Karpas-422 (cell line): ENCODE data around the gene SLC7A5. TPM values are rescaled to one million over a fixed set of nuclear protein-coding genes. Genes with fewer than 3 reads are reported as not detected.
A peak's percentile ranks its signal among the peaks of the same experiment; 100 is the strongest.
"Not testable (repeated sequence)": the region's sequence is repeated elsewhere in the genome, so short reads cannot be mapped to it uniquely, and the experiment has no call there.

Source experiments
- DNase-seq: peaks from one replicate; pipeline ENCODE4 v3.0.0-alpha.2; 2015
- H2AFZ ChIP-seq: fragments of 200-600 bp; sonication (generic); 2 replicates; pipeline ENCODE4 v1.6.1; 2014; ENCODE audit warnings: antibody characterized with exemption, low read length, mixed read lengths
- H3K27ac ChIP-seq: fragments of 200-600 bp; sonication (generic); 2 replicates; pipeline ENCODE4 v1.5.1; 2014; ENCODE audit warnings: mild to moderate bottlenecking, low read length, moderate library complexity
- H3K27me3 ChIP-seq: fragments of 200-600 bp; sonication (generic); 2 replicates; pipeline ENCODE4 v1.6.1; 2014; ENCODE audit warnings: low read length, mixed read lengths
- H3K36me3 ChIP-seq: fragments of 200-600 bp; sonication (generic); 2 replicates; pipeline ENCODE4 v1.6.1; 2014; ENCODE audit warnings: low read length, mixed read lengths; ENCODE audit not compliant: insufficient read depth
- H3K4me1 ChIP-seq: fragments of 200-600 bp; sonication (generic); 2 replicates; pipeline ENCODE4 v1.6.1; 2014; ENCODE audit warnings: mild to moderate bottlenecking, low read length, mixed read lengths
- H3K4me2 ChIP-seq: fragments of 200-600 bp; sonication (generic); 2 replicates; pipeline ENCODE4 v1.6.1; 2014; ENCODE audit warnings: low read length, low read depth, mild to moderate bottlenecking; ENCODE audit not compliant: poor library complexity, severe bottlenecking
- H3K4me3 ChIP-seq: fragments of 200-600 bp; sonication (generic); 2 replicates; pipeline ENCODE4 v1.5.1; 2014; ENCODE audit warnings: mild to moderate bottlenecking, antibody characterized with exemption, low read length, mixed read lengths
- H3K79me2 ChIP-seq: fragments of 200-600 bp; sonication (generic); 2 replicates; pipeline ENCODE4 v1.6.1; 2014; ENCODE audit warnings: mild to moderate bottlenecking, low read length, mixed read lengths
- H3K9ac ChIP-seq: fragments of 200-600 bp; sonication (generic); 2 replicates; pipeline ENCODE4 v1.6.0; 2014; ENCODE audit warnings: low read length
- H3K9me2 ChIP-seq: fragments of 200-600 bp; sonication (generic), shearing (Covaris generic); replicated peaks from 2 replicates; pipeline ENCODE4 v1.6.0; 2014; ENCODE audit warnings: mild to moderate bottlenecking, low read length, moderate library complexity; ENCODE audit not compliant: insufficient read depth
- H3K9me3 ChIP-seq: fragments of 300-700, 200-600 bp; sonication (generic); 2 replicates; pipeline ENCODE4 v1.6.1; 2014; ENCODE audit warnings: low read length, mixed read lengths
- H4K20me1 ChIP-seq: fragments of 200-600 bp; sonication (generic); 2 replicates; pipeline ENCODE4 v1.6.1; 2014; ENCODE audit warnings: mild to moderate bottlenecking, antibody characterized with exemption, low read length, low read depth; ENCODE audit not compliant: insufficient read depth
- total RNA-seq: library from RNA; depleted of rRNA; stranded (reverse); fragments of >200 nt; shearing (Covaris generic); gene quantifications from 2 replicates; pipeline ENCODE4 v1.2.3, GENCODE V29; 2014; ENCODE audit warnings: low replicate concordance

Gene SLC7A5
- total RNA-seq, 1 experiment from 2014 or later = 163 TPM

- peaks cover 24% of the 10 kb centered on the region for H3K4me1 ChIP-seq
- no peaks in the 10 kb centered on the region for H3K27me3 ChIP-seq
- no peak overlapping the region for H3K27ac ChIP-seq
Observed at GRCh38 chr16:87822108-87822970, 47.0 kb downstream of the SLC7A5 start.

GRCh38 chr16:87821376-87822107 is 47.8 kb downstream of the SLC7A5 start:
- no peaks in the 10 kb centered on the region for H4K20me1 ChIP-seq
- no peak overlapping the region for H3K9ac ChIP-seq
- peak; percentile 48 for DNase-seq
- H3K4me2 ChIP-seq = no peak overlapping the region
- H3K36me3 ChIP-seq = peaks cover 4% of the 10 kb centered on the region; the same call in 1 of the 2 replicates
- H3K9me3 ChIP-seq = peaks cover 14% of the 10 kb centered on the region
- H3K27me3 ChIP-seq = no peaks in the 10 kb centered on the region
- H3K79me2 ChIP-seq = no peaks in the 10 kb centered on the region
- no peak overlapping the region for H2AFZ ChIP-seq
- H3K4me3 ChIP-seq = no peak overlapping the region
- H3K9me2 ChIP-seq = no peaks in the 10 kb centered on the region
- no peak overlapping the region for H3K27ac ChIP-seq
- H3K4me1 ChIP-seq = peaks cover 24% of the 10 kb centered on the region

More at GRCh38 chr16:87822108-87822970, 47.0 kb downstream of the SLC7A5 start:
- H2AFZ ChIP-seq = no peak overlapping the region
- H3K4me2 ChIP-seq = no peak overlapping the region
- peak; percentile 44 for DNase-seq
- H3K4me3 ChIP-seq = no peak overlapping the region
- peaks cover 3% of the 10 kb centered on the region; the same call in 1 of the 2 replicates for H4K20me1 ChIP-seq
- no peak overlapping the region for H3K9ac ChIP-seq
- no peaks in the 10 kb centered on the region for H3K79me2 ChIP-seq
- H3K9me3 ChIP-seq = peaks cover 10% of the 10 kb centered on the region; the same call in 1 of the 2 replicates
- H3K9me2 ChIP-seq = no peaks in the 10 kb centered on the region
- H3K36me3 ChIP-seq = no peaks in the 10 kb centered on the region; the same call in 1 of the 2 replicates

- Histone ChIP-seq H3K4me1 (peaks cover 16% of the 10 kb centered on the region), H3K27ac (no peak overlapping the region), H4K20me1 (no peaks in the 10 kb centered on the region), H3K4me3 (no peak overlapping the region), H3K9me3 (peaks cover 14% of the 10 kb centered on the region), H3K9ac (no peak overlapping the region), H3K36me3 (peaks cover 4% of the 10 kb centered on the region; the same call in 1 of the 2 replicates), H3K79me2 (no peaks in the 10 kb centered on the region), H3K27me3 (no peaks in the 10 kb centered on the region), H3K9me2 (no peaks in the 10 kb centered on the region), H2AFZ (no peak overlapping the region), H3K4me2 (no peak overlapping the region)
- no peak for DNase-seq
Observed at GRCh38 chr16:87819983-87820382, 49.3 kb downstream of the SLC7A5 start.

GRCh38 chr16:87819282-87819681 is 50.0 kb downstream of the SLC7A5 start:
- Histone ChIP-seq H3K9me3 (peaks cover 14% of the 10 kb centered on the region), H3K27me3 (no peaks in the 10 kb centered on the region), H3K4me2 (no peak overlapping the region), H3K27ac (no peak overlapping the region), H3K9ac (no peak overlapping the region), H4K20me1 (no peaks in the 10 kb centered on the region), H3K4me3 (no peak overlapping the region), H3K4me1 (peaks cover 9% of the 10 kb centered on the region), H3K9me2 (no peaks in the 10 kb centered on the region), H2AFZ (no peak overlapping the region), H3K36me3 (peaks cover 4% of the 10 kb centered on the region; the same call in 1 of the 2 replicates), H3K79me2 (no peaks in the 10 kb centered on the region)
- DNase-seq = no peak

GRCh38 chr16:87818533-87819161 is 50.7 kb downstream of the SLC7A5 start:
- Histone ChIP-seq H3K9me3 (peaks cover 14% of the 10 kb centered on the region), H3K9ac (no peak overlapping the region), H3K79me2 (no peaks in the 10 kb centered on the region), H3K27me3 (no peaks in the 10 kb centered on the region), H4K20me1 (no peaks in the 10 kb centered on the region), H2AFZ (no peak overlapping the region), H3K4me1 (peaks cover 3% of the 10 kb centered on the region), H3K27ac (no peak overlapping the region), H3K36me3 (peaks cover 4% of the 10 kb centered on the region; the same call in 1 of the 2 replicates), H3K4me3 (no peak overlapping the region), H3K9me2 (no peaks in the 10 kb centered on the region), H3K4me2 (no peak overlapping the region)
- peak; percentile 40 for DNase-seq

- Histone ChIP-seq H3K4me2 (no peak overlapping the region), H3K9me2 (no peaks in the 10 kb centered on the region), H3K27ac (no peak overlapping the region), H3K4me1 (no peaks in the 10 kb centered on the region), H3K4me3 (no peak overlapping the region), H3K27me3 (no peaks in the 10 kb centered on the region), H4K20me1 (no peaks in the 10 kb centered on the region), H2AFZ (no peak overlapping the region), H3K9me3 (peaks cover 14% of the 10 kb centered on the region), H3K36me3 (peaks cover 4% of the 10 kb centered on the region; the same call in 1 of the 2 replicates), H3K9ac (no peak overlapping the region), H3K79me2 (no peaks in the 10 kb centered on the region)
- DNase-seq = no peak
Observed at GRCh38 chr16:87817910-87818309, 51.4 kb downstream of the SLC7A5 start.

GRCh38 chr16:87817370-87817769 is 51.9 kb downstream of the SLC7A5 start:
- H3K36me3 ChIP-seq, H3K27me3 ChIP-seq, H3K4me1 ChIP-seq, H2AFZ ChIP-seq, H3K9me2 ChIP-seq, H4K20me1 ChIP-seq, H3K9ac ChIP-seq, DNase-seq, H3K4me3 ChIP-seq, H3K79me2 ChIP-seq, H3K27ac ChIP-seq, H3K4me2 ChIP-seq: not testable (repeated sequence)
- peaks cover 14% of the 10 kb centered on the region for H3K9me3 ChIP-seq
